ENCODE results near the gene CATSPER1.
"Not testable (repeated sequence)": the region's sequence is repeated elsewhere in the genome, so short reads cannot be mapped to it uniquely, and the experiment has no call there.

DNA sequence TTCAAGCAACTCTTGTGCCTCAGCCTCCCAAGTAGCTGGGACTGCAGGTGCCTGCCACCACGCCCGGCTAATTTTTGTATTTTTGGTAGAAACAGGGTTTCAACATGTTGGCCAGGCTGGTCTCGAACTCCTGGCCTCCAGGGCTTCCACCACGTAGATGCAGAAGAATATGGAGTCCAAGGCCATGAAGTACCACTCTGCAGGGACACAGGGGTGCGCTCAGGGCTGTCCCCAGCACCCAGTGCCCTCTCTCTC, 3.2 kb downstream of the CATSPER1 start:
- TF ChIP-seq, protein P1, sequence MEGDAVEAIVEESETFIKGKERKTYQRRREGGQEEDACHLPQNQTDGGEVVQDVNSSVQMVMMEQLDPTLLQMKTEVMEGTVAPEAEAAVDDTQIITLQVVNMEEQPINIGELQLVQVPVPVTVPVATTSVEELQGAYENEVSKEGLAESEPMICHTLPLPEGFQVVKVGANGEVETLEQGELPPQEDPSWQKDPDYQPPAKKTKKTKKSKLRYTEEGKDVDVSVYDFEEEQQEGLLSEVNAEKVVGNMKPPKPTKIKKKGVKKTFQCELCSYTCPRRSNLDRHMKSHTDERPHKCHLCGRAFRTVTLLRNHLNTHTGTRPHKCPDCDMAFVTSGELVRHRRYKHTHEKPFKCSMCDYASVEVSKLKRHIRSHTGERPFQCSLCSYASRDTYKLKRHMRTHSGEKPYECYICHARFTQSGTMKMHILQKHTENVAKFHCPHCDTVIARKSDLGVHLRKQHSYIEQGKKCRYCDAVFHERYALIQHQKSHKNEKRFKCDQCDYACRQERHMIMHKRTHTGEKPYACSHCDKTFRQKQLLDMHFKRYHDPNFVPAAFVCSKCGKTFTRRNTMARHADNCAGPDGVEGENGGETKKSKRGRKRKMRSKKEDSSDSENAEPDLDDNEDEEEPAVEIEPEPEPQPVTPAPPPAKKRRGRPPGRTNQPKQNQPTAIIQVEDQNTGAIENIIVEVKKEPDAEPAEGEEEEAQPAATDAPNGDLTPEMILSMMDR (conservative IDR thresholded peaks at IDR 0.05; ENCODE audit: low read depth in 2 of 2), result not testable (repeated sequence)
- not testable (repeated sequence) for TF ChIP-seq STAT1 (IDR thresholded peaks at IDR 0.05; ENCODE audit: unreplicated experiment); JUNB (IDR thresholded peaks at IDR 0.05; ENCODE audit: unreplicated experiment); POLR2AphosphoS5 (IDR thresholded peaks at IDR 0.05; ENCODE audit: low read depth); EZH2 (IDR thresholded peaks at IDR 0.05; ENCODE audit: low read depth, unreplicated experiment); ZNF331 (CRISPR knock-in tag; IDR thresholded peaks at IDR 0.05; ENCODE audit: low read depth); CREB1 (CRISPR knock-in tag; IDR thresholded peaks at IDR 0.05; ENCODE audit: low read depth); EZH2phosphoT487 (IDR thresholded peaks at IDR 0.05; ENCODE audit: unreplicated experiment); ZNF114 (CRISPR knock-in tag; IDR thresholded peaks at IDR 0.05)
- TF ChIP-seq, protein P2, sequence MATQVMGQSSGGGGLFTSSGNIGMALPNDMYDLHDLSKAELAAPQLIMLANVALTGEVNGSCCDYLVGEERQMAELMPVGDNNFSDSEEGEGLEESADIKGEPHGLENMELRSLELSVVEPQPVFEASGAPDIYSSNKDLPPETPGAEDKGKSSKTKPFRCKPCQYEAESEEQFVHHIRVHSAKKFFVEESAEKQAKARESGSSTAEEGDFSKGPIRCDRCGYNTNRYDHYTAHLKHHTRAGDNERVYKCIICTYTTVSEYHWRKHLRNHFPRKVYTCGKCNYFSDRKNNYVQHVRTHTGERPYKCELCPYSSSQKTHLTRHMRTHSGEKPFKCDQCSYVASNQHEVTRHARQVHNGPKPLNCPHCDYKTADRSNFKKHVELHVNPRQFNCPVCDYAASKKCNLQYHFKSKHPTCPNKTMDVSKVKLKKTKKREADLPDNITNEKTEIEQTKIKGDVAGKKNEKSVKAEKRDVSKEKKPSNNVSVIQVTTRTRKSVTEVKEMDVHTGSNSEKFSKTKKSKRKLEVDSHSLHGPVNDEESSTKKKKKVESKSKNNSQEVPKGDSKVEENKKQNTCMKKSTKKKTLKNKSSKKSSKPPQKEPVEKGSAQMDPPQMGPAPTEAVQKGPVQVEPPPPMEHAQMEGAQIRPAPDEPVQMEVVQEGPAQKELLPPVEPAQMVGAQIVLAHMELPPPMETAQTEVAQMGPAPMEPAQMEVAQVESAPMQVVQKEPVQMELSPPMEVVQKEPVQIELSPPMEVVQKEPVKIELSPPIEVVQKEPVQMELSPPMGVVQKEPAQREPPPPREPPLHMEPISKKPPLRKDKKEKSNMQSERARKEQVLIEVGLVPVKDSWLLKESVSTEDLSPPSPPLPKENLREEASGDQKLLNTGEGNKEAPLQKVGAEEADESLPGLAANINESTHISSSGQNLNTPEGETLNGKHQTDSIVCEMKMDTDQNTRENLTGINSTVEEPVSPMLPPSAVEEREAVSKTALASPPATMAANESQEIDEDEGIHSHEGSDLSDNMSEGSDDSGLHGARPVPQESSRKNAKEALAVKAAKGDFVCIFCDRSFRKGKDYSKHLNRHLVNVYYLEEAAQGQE (IDR thresholded peaks at IDR 0.05; ENCODE audit: unreplicated experiment), result not testable (repeated sequence)
- TF ChIP-seq, protein P3, sequence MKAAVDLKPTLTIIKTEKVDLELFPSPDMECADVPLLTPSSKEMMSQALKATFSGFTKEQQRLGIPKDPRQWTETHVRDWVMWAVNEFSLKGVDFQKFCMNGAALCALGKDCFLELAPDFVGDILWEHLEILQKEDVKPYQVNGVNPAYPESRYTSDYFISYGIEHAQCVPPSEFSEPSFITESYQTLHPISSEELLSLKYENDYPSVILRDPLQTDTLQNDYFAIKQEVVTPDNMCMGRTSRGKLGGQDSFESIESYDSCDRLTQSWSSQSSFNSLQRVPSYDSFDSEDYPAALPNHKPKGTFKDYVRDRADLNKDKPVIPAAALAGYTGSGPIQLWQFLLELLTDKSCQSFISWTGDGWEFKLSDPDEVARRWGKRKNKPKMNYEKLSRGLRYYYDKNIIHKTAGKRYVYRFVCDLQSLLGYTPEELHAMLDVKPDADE (IDR thresholded peaks at IDR 0.05), result not testable (repeated sequence)
